GM19023 (cell line): Measurements from ENCODE around the gene LTO1.

Source experiments
- ATAC-seq: cut with Tn5 transposase; IDR thresholded peaks from one replicate; pipeline ENCODE4 v1.9.1; 2021; ENCODE audit warnings: mild to moderate bottlenecking, moderate library complexity; ENCODE audit not compliant: unreplicated experiment

LTO1 gene

DNA sequence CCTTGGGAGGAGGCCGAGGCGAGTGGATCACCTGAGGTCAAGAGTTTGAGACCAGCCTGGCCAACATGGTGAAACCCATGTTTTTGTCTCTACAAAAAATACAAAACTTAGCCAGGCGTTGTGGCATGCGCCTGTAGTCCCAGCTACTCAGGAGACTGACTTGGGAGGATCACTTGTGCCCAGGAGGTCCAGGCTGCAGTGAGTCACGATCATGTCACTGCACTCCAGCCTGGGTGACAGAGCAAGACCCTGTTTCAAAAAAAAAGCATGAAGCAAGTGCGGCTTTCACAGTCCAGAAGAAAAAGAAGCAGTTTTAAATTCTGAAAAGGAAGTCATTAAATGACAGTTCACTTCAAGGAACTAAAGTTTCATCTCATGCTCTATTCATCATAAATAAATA lies 7.1 kb upstream of the LTO1 start:
- no peak for ATAC-seq

GRCh38 chr11:69680688-69681087 lies 5.5 kb upstream of the LTO1 start:
- no peak for ATAC-seq

DNA sequence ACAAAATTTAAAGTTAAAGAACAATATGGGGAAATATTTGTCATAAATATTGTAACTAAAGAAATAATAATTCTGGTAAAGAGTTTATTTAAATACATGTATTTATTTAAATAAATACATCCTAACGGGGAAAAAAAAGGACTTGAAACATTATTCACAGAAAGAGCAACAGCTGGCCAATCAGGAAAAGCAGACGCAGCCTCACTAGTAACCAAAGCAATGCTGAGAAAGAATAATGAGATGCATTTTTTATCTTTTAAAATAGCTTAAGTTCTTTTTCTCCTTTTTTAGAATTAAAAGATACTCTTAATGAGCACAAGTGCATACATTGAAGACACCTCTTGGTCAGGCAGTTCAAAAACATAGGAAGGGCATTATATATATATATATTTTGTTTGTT lies 2.6 kb upstream of the LTO1 start:
- no peak for ATAC-seq

- no peak for ATAC-seq
Observed at GRCh38 chr11:69674267-69674885, 777 bp downstream of the LTO1 start.

DNA sequence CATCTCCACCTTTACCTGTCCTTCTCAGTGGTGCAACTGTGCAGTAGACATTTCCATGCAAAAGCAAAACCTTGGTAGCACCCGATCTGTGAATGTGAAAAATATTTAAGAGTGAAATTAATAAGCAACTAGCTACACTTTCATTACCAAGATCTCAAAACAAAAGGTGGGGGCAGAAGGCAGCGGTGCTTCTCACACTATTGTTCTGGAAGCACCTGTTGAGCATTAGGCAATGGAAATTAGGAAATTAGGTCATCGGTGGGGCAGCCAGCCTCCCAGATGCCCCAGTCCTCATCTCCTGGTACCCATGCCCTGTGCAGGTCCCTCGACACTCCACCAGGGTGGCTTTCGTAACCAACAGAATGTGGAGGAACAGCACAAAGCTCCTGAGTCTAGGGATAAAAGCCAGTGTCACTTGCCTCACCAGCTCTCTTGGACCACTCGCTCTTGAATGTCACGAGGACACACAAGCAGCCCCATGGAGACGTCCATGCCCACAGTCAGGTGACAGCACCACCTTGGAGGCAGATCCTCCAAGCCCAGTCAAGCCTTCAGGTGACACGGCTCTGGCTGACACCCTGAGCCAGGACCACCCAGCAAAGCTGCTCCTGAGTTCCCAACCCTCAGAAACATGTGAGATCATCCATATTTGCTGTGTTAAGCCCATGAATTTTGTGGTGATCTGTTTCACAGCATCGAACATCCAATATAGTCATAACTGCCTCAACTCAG lies 3.3 kb downstream of the LTO1 start:
- no peak for ATAC-seq

DNA sequence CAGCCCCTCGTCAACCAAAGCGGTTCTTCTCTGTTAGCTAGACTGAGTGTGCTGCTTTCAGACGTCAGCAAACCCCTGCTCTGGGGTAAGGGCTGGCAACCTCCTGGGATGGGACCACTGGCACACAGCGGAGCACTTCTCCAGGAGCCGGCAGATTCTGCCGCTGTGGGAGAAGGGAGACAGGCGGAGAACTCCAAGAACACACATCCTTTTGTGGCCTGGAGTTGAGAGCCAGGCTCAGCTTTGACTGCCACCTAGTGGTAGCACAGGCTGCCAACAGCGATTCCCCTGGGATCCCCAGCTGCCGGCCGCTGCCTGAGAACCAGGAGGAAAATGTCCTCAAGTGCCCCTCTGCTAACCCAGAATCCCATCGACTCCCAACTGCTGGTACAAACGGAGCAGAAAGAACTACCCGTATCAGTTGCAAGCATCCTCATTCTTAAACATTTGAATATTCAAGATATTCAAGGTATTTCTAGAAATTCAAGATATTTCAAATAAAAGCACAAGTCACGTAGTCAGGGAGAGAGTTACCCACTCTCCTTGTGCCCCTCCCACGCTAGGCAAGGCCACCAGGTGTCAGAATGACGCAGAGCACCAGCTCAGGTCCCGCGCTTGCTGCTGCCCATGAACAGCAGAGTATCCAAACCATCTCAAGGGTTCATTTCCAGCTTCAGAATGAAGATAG lies 4.9 kb downstream of the LTO1 start:
- ATAC-seq: no peak

DNA sequence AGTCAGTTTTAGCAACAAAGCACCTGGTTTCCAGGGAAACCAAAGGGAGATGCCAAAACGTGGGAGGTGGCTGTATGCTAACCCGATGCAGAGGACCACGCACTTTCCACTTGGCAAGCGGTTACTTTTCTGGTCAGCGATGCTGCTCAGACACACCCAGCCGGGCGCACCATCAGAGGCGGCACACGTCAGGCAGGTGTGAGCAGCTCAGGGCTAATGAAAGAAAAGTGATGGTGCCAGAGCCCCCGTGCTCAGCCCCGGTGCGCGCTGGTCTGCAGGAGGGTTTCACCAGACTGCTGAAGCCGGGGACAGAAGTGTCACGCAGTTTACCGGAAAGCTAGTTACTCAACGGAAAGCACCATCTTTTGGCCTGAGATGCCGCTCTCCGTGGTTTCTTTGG lies 5.7 kb downstream of the LTO1 start:
- ATAC-seq: no peak

GRCh38 chr11:69667619-69668604 lies 7.2 kb downstream of the LTO1 start:
- no peak for ATAC-seq

- ATAC-seq: no peak
Observed at GRCh38 chr11:69666752-69667536, 8.2 kb downstream of the LTO1 start.

DNA sequence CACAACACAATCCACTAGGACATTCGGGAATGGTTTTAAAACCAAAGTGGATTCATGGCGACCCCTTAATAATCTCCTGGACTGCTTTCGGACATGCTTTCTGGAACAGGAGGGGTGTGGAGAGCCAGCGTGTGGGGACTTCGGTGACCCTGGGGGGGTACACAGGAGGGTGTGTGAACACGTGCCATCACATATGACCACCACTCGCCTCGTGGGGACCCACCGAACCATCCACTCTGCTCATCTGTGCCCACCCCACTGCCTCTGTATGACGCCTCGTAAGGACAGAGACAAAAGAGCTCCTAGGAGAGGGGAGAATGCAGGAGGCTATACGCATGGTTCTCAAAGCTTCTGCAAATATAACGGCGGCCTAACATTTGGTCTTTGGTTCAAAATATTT lies 8.9 kb downstream of the LTO1 start:
- ATAC-seq: no peak

GRCh38 chr11:69665669-69666068 lies 9.5 kb downstream of the LTO1 start:
- no peak for ATAC-seq

GRCh38 chr11:69664901-69665300 lies 10.3 kb downstream of the LTO1 start:
- ATAC-seq: no peak

DNA sequence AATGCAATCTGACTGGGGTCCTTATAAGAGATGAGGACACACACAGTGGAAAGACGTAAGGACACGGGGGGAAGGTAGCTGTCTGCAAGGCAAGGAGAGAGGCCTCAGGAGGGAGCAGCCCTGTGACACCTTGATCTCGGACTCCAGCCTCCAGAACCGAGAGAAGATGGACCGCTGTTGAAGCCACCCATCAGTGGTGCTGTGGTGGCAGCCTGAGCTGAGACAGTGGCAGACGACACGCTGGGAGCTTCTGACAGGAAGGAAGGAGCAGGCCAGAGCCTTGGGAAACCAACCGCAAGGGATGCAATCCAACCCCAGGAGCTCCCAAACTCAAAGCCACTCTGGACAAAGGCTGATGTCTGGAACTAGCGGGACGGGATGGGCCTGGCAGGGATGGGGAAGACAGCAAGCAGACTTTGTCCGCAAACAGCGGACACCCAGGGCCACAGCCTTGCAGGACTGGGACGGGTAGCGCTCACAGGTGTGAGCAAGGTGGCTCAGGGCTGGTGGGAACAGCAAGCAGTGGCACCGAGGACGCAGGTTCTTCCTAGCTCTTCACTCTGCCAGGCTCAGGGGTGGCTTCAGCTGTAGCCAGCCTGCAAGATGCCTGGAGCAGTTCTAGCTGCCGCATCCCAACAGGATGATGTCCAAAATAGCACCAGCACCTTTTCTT lies 10.9 kb downstream of the LTO1 start:
- ATAC-seq: no peak

DNA sequence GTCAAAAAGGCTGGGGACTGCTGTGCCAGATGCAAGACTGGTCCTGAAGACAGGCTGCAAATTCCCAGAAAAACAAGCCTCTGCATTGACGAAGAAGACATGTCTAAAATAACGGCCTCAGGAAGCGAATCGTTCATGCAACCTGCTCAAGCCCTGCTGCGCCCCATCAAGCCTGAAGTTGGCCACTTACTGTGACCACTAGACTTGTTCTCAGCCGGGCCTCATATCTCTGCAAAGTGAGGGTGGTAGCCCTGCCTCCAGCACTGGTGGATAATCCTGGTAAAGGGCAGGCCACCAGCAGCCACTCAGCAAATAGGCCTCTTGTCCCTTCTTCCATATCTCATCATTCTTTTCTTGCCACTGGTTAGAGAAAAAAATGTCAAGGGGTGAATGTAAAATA lies 11.8 kb downstream of the LTO1 start:
- ATAC-seq: no peak

DNA sequence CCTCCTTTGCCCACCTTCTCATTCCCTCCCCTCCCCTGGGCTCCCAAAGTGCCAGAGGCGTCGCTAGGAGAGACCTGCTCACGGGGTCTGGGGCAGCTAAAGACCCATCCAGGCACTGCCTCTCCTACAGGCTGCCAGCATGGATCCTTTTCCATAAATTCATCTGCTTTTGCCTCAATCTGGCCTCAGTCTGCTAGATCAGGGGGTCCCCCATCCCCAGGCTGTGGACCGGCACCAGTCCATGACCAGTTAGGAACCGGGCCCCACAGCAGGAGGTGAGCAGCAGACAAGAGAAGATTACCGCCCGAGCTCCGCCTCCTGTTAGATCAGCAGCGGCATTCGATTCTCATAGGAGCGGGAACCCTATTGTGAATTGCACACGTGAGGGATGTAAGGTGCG lies 12.3 kb downstream of the LTO1 start:
- no peak for ATAC-seq

GRCh38 chr11:69662021-69662698 lies 13.0 kb downstream of the LTO1 start:
- no peak for ATAC-seq

DNA sequence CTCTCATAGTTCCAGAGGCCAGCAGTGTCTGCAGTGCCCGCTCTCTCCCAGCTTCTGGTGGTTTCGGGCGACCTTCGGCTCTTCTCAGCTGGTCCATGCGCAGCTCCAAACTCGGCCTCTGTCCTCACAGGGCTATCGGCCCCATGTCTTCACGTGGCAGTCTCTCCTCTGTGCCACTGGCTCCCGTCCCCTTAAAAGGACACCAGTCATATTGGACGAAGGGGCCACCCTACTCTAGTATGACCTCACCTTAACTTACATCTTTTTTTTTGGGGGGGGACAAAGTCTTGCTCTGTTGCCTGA lies 13.8 kb downstream of the LTO1 start:
- ATAC-seq: no peak

- no peak for ATAC-seq
Observed at GRCh38 chr11:69660001-69660500, 15.1 kb downstream of the LTO1 start.

- ATAC-seq: no peak
Observed at GRCh38 chr11:69659591-69659990, 15.6 kb downstream of the LTO1 start.
